Measurements from ENCODE around the gene TNFRSF9. TPM values are rescaled to one million over a fixed set of nuclear protein-coding genes. Genes with fewer than 3 reads are reported as not detected.

TNFRSF9 gene
- total RNA-seq: under 0.01 and 3.1 TPM in 2 replicates

GRCh38 chr1:7940745-7941436 lies at the start of gene TNFRSF9:
Gene TNFRSF9 (minus strand): TSS chr1:7940839. CDS start chr1:7939994, 845 bp downstream.

GRCh38 chr1:7961216-7962013 lies 20.8 kb upstream of the TNFRSF9 start, which contains the start of gene PARK7:
Gene PARK7 (plus strand): TSS chr1:7961711. CDS start chr1:7962786, 1,075 bp downstream.

Small RNA genes lying within 50 kb of the gene (small RNA-seq; reads per million reads assigned to genes)
- gene RF00019 (ENCODE audit: low replicate concordance): not detected

Other genes starting within 250 kb of the TNFRSF9 start
- gene VAMP3, start 169.5 kb downstream of the TNFRSF9 start, total RNA-seq: 84.5 and 130 TPM in 2 replicates
- 4.4 and 6.6 TPM in 2 replicates for gene PER3, start 156.5 kb downstream of the TNFRSF9 start, total RNA-seq
- 0.14 TPM in 1 of 2 replicates, not detected in the other for gene UTS2, start 87.8 kb downstream of the TNFRSF9 start, total RNA-seq
- 139 and 158 TPM in 2 replicates for gene PARK7, start 20.9 kb upstream of the TNFRSF9 start, total RNA-seq
- gene ERRFI1, start 85.5 kb upstream of the TNFRSF9 start, total RNA-seq: 42.0 and 192 TPM in 2 replicates

Measured in placental pericyte (primary cell).